ENCODE results near the gene CCL17. TPM values are rescaled to one million over a fixed set of nuclear protein-coding genes. Genes with fewer than 3 reads are reported as not detected.

The CCL17 gene
- polyA plus RNA-seq = 0.30 TPM
- long read RNA-seq, donor 1 = 0 reads
- long read RNA-seq, donor 2, partial matches to known transcripts = 21 of 54 reads
- long read RNA-seq, donor 2, other reads (novel, unspliced or antisense) = 33 of 54 reads
- long read RNA-seq, donor 3 = 0 reads
- long read RNA-seq, donor 4 = 0 reads
- long read RNA-seq, donor 5 = 0 reads
- long read RNA-seq, donor 6, partial matches to known transcripts = 0 of 1 reads
- long read RNA-seq, donor 6, other reads (novel, unspliced or antisense) = 0 of 1 reads
- long read RNA-seq, donor 7 = 0 reads
- long read RNA-seq, donor 8, partial matches to known transcripts = 0 of 1 reads
- long read RNA-seq, donor 8, other reads (novel, unspliced or antisense) = 0 of 1 reads
- long read RNA-seq, donor 9 = 0 reads
- long read RNA-seq, donor 10 = 0 reads
- long read RNA-seq, donor 11 = 0 reads

DNA sequence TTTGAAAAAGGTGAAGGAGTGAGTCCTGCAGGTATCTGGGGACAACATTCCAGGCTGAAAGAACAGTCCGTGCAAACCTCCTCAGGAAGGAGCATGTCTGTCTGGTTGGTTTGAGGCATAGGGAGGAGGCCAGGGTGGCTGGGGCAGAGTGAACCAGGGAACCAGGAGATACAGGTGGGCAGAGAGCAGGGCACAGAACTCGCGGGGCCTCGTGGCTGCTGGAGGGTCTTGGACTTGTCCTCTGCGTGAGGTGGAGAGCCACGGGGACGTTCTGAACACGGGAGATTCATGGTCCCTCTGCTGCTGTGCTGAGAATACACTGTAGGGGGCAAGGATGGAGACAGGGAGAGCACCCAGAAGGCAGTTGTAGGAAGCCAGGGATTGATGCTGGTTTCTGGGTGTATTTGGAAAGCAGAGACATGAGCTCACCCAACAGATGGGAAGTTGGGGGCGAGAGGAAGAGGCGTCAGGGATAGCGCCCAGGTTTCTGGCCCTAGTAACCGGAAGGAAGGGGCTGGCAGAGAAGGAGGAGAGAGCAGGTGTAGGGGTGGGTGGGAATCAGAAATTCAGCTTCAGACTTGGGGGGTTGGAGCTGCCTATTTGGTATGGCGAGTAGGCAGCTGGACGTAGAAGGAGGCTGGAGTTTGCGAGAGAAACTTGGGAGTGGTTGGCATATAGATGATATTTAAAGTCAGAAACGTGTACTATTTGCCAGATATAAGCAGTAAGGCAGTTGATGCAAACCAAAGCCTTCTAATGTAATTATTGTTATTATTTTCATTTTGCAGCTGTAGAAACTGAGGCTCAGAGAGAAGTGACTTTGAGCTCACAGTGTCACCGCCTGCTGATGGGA, at the start of gene CCL17:
Gene CCL17 (plus strand): TSS at position 803 of the 853 bp plus-strand sequence. CDS start 9,166 bp downstream, outside the sequence.
- no peaks in the 10 kb centered on the region for H3K27me3 ChIP-seq (ENCODE audit: control insufficient read depth, insufficient read depth, low read length)
- H3K36me3 ChIP-seq (ENCODE audit: control insufficient read depth, insufficient read depth, low read length) = no peaks in the 10 kb centered on the region
- H3K4me3 ChIP-seq (ENCODE audit: low read length) = no peak within 1 kb of the TSS
- no peaks in the 10 kb centered on the region for H3K4me1 ChIP-seq (ENCODE audit: control insufficient read depth, insufficient read depth, low read length)
- DNase-seq = no peak
- no CpG with 5 or more reads among the region's 17 CpGs for WGBS (ENCODE audit: insufficient coverage, low lambda C conversion rate)
- H3K9me3 ChIP-seq (ENCODE audit: control insufficient read depth, low read depth, low read length) = no peaks in the 10 kb centered on the region
- no peak within 1 kb of the TSS for H3K27ac ChIP-seq (ENCODE audit: low read length)

DNA sequence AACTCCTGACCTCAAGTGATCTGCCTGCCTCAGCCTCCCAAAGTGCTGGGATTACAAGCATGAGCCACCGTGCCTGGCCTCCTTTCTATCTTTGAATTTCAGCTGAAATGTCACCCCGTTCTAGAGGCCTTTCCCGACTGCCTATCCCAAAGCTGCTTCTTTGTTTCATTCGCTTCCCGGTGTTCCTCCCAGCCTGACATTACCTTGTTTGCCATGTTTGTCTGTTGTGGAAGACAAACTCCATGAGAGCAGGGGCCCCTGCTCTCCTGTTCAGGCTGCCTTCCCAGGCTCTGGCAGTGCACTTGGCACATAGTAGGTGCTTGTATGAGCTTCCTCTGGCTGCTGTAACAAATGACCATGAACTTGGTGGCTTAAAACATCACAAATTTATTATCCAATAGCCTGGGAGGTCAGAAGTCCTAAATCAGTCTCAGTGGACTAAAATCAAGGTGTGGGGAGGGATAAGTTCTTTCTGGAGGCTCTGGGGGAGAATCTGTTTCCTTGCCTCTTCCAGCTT, 48.6 kb upstream of the CCL17 start:
- no peak overlapping the region for H3K27ac ChIP-seq (ENCODE audit: low read length)
- DNase-seq = no peak
- no peaks in the 10 kb centered on the region for H3K36me3 ChIP-seq (ENCODE audit: control insufficient read depth, insufficient read depth, low read length)
- no peaks in the 10 kb centered on the region for H3K27me3 ChIP-seq (ENCODE audit: control insufficient read depth, insufficient read depth, low read length)
- no peaks in the 10 kb centered on the region for H3K4me1 ChIP-seq (ENCODE audit: control insufficient read depth, insufficient read depth, low read length)
- H3K9me3 ChIP-seq (ENCODE audit: control insufficient read depth, low read depth, low read length) = no peaks in the 10 kb centered on the region
- H3K4me3 ChIP-seq (ENCODE audit: low read length) = no peak overlapping the region
- WGBS (ENCODE audit: insufficient coverage, low lambda C conversion rate) = 80% methylated on average over 1 of the region's 5 CpGs

DNA sequence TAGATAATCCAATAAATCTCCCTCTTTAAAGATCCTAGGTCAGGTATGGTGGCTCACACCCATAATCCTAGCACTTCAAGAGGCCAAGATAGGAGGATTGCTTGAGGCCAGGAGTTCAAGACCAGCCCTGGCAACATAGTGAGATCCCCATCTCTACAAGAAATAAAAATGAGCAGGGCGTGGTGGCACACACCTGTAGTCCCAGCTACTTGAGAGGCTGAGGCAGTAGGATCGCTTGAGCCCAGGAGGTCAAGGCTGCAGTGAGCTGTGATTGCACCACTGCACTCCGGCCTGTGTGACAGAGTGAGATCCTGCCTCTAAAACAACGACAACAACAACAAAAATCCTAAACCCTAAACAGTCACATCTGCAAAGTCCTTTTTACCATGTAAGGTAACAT, 48.0 kb upstream of the CCL17 start:
- Histone ChIP-seq H3K4me3 (ENCODE audit: low read length) (no peak overlapping the region), H3K36me3 (ENCODE audit: control insufficient read depth, insufficient read depth, low read length) (no peaks in the 10 kb centered on the region), H3K27me3 (ENCODE audit: control insufficient read depth, insufficient read depth, low read length) (no peaks in the 10 kb centered on the region), H3K27ac (ENCODE audit: low read length) (no peak overlapping the region), H3K4me1 (ENCODE audit: control insufficient read depth, insufficient read depth, low read length) (no peaks in the 10 kb centered on the region), H3K9me3 (ENCODE audit: control insufficient read depth, low read depth, low read length) (no peaks in the 10 kb centered on the region)
- WGBS (ENCODE audit: insufficient coverage, low lambda C conversion rate) = no CpG with 5 or more reads among the region's 4 CpGs
- DNase-seq = no peak

DNA sequence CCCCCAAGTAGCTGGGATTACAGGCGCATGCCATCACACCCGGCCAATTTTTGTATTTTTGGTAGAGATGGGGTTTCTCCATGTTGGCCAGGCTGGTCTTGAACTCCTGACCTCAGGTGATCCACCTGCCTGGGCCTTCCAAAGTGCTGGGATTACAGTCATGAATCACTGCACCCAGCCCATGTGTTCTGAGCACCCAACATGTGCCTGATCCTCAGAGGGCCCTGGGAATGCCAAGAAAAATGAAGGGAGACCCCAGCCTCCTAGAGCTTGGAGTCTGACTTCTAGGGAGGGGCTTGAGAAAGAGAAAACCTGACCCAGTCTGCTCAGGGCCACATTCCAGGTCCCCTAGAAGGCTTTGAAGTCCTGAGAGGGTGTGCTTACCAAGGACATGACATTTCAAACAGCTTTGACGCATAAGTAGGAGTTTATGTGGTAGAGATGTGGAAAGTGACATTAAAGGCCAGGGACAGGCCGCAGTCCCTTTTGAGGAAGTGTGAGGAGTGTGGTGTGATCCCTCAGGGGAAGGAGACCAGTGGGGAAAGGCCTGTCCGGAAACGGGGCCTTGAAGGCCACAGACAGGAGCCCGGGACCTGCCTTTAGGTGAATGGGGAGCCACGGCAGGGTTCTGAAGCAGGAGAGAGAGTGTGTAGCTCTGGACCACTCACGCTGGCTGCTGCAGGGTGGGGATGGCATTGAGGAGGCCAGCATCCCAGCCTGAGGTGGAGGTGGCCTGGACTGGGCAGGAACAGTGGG, 47.1 kb upstream of the CCL17 start:
- DNase-seq = no peak
- no peak overlapping the region for H3K27ac ChIP-seq (ENCODE audit: low read length)
- H3K9me3 ChIP-seq (ENCODE audit: control insufficient read depth, low read depth, low read length) = no peaks in the 10 kb centered on the region

DNA sequence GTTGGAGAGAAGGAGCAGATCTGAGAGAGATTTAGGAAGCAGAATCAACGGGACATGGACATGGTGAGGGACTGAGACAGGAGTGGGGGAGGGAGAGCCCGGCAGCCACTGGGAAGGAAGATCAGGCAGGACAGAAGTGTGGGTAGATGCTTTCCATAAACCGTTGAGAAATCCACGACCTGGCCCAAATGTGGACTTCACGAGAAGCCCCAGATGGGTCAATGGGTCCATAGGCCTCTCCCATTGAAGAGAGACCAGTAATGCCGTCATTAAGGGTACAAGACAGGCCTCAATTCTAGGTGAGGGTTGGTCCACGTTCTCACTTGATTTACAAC, 46.5 kb upstream of the CCL17 start:
- H3K27ac ChIP-seq (ENCODE audit: low read length) = no peak overlapping the region
- H3K9me3 ChIP-seq (ENCODE audit: control insufficient read depth, low read depth, low read length) = no peaks in the 10 kb centered on the region
- WGBS (ENCODE audit: insufficient coverage, low lambda C conversion rate) = no CpG with 5 or more reads among the region's 7 CpGs
- no peak for DNase-seq
- no peaks in the 10 kb centered on the region for H3K36me3 ChIP-seq (ENCODE audit: control insufficient read depth, insufficient read depth, low read length)
- H3K4me3 ChIP-seq (ENCODE audit: low read length) = no peak overlapping the region
- no peaks in the 10 kb centered on the region for H3K4me1 ChIP-seq (ENCODE audit: control insufficient read depth, insufficient read depth, low read length)
- H3K27me3 ChIP-seq (ENCODE audit: control insufficient read depth, insufficient read depth, low read length) = no peaks in the 10 kb centered on the region

More for the DNA sequence above, 47.1 kb upstream of the CCL17 start:
- H3K4me3 ChIP-seq (ENCODE audit: low read length) = no peak overlapping the region
- no peaks in the 10 kb centered on the region for H3K4me1 ChIP-seq (ENCODE audit: control insufficient read depth, insufficient read depth, low read length)
- no CpG with 5 or more reads among the region's 9 CpGs for WGBS (ENCODE audit: insufficient coverage, low lambda C conversion rate)
- no peaks in the 10 kb centered on the region for H3K36me3 ChIP-seq (ENCODE audit: control insufficient read depth, insufficient read depth, low read length)
- no peaks in the 10 kb centered on the region for H3K27me3 ChIP-seq (ENCODE audit: control insufficient read depth, insufficient read depth, low read length)

DNA sequence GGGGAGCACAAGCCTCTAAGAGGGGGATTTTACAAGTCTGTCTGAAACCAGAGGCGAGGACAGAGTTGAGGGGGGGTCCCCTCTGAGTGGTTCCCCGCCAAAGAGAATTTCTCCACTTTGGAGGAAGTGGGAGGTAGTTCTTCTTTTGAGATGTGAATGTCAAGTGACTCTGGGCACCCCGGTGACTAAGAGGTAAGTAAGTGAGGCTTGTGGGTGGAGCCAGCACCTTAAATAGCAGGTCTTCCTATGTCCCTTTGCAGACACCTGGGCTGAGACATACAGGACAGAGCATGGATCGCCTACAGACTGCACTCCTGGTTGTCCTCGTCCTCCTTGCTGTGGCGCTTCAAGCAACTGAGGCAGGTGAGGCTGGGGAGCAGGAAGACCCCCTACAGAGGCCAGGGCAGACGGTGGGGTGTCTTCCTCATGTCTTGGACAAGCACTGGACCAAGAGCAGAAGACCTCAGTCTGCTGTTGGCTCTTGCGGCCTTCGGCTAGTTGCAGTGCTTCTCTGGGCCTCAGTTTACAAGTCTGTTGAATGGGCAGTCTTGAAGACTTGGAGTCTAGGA, 46.0 kb upstream of the CCL17 start, which contains the start of gene CCL22:
Gene CCL22 (plus strand): TSS at position 257 of the 569 bp plus-strand sequence. CDS start 34 bp downstream, at position 291.
- Histone ChIP-seq H3K36me3 (ENCODE audit: control insufficient read depth, insufficient read depth, low read length) (no peaks in the 10 kb centered on the region), H3K27ac (ENCODE audit: low read length) (no peak within 1 kb of the TSS), H3K27me3 (ENCODE audit: control insufficient read depth, insufficient read depth, low read length) (no peaks in the 10 kb centered on the region), H3K4me3 (ENCODE audit: low read length) (no peak within 1 kb of the TSS), H3K4me1 (ENCODE audit: control insufficient read depth, insufficient read depth, low read length) (no peaks in the 10 kb centered on the region), H3K9me3 (ENCODE audit: control insufficient read depth, low read depth, low read length) (no peaks in the 10 kb centered on the region)
- no CpG with 5 or more reads among the region's 9 CpGs for WGBS (ENCODE audit: insufficient coverage, low lambda C conversion rate)
- DNase-seq = no peak

DNA sequence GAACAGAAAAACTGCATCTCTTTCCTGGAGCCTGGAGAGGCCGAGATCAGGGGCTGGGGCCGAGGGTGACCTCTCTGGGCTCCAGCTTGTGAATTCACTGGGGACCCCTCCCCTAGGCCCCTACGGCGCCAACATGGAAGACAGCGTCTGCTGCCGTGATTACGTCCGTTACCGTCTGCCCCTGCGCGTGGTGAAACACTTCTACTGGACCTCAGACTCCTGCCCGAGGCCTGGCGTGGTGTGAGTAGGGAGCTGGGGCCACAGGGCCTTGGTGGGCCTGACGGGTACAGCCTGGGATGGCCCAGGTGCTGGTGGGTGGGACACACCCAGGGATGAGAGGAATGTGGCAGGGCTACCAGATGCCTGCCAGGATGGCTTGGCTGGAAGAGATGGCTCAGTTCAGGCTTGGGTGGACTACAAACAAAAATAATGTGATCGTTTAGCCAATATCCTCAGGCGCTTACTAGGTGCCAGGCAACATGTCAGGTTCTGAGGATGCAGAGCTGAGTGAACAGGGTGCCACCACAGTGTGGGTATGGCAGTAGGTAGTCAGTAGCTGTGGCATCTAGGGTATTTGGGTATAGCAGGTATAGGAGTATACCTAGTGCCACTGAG, 44.1 kb upstream of the CCL17 start:
- Histone ChIP-seq H3K9me3 (ENCODE audit: control insufficient read depth, low read depth, low read length) (no peaks in the 10 kb centered on the region), H3K27ac (ENCODE audit: low read length) (no peak overlapping the region), H3K36me3 (ENCODE audit: control insufficient read depth, insufficient read depth, low read length) (no peaks in the 10 kb centered on the region), H3K4me1 (ENCODE audit: control insufficient read depth, insufficient read depth, low read length) (no peaks in the 10 kb centered on the region), H3K27me3 (ENCODE audit: control insufficient read depth, insufficient read depth, low read length) (no peaks in the 10 kb centered on the region), H3K4me3 (ENCODE audit: low read length) (no peak overlapping the region)
- WGBS (ENCODE audit: insufficient coverage, low lambda C conversion rate) = no CpG with 5 or more reads among the region's 16 CpGs
- no peak for DNase-seq

DNA sequence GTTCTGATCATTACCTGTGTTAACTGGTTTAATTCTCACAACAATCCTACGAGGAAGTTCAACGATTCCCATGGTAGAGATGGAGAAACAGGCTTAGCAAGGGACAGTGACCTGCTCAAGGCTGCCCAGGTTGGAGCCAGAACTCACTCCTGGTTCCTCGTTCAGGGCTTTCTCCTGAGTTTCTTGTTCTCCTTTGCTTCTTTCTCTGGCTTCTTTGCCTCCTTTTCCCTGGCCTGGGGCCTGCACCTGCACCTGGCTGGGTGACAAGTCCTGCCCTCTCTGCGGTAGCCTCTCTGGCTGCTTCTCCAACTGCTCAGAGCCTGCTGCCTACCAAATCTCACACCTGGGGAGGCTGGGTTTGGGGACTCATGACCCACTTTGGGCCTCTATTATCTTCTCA, 43.2 kb upstream of the CCL17 start:
- H3K4me3 ChIP-seq (ENCODE audit: low read length) = no peak overlapping the region
- H3K27me3 ChIP-seq (ENCODE audit: control insufficient read depth, insufficient read depth, low read length) = no peaks in the 10 kb centered on the region
- H3K36me3 ChIP-seq (ENCODE audit: control insufficient read depth, insufficient read depth, low read length) = no peaks in the 10 kb centered on the region
- H3K4me1 ChIP-seq (ENCODE audit: control insufficient read depth, insufficient read depth, low read length) = no peaks in the 10 kb centered on the region
- no peak for DNase-seq
- H3K9me3 ChIP-seq (ENCODE audit: control insufficient read depth, low read depth, low read length) = no peaks in the 10 kb centered on the region
- WGBS (ENCODE audit: insufficient coverage, low lambda C conversion rate) = no CpG with 5 or more reads among the region's 4 CpGs
- H3K27ac ChIP-seq (ENCODE audit: low read length) = no peak overlapping the region

DNA sequence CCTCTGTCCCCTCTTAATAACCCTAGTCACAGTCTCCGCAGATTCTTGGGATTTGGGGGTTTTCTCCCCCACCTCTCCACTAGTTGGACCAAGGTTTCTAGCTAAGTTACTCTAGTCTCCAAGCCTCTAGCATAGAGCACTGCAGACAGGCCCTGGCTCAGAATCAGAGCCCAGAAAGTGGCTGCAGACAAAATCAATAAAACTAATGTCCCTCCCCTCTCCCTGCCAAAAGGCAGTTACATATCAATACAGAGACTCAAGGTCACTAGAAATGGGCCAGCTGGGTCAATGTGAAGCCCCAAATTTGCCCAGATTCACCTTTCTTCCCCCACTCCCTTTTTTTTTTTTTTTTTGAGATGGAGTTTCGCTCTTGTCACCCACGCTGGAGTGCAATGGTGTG, 40.4 kb upstream of the CCL17 start:
- WGBS (ENCODE audit: insufficient coverage, low lambda C conversion rate) = no CpG with 5 or more reads among the region's 3 CpGs
- no peak overlapping the region for H3K27ac ChIP-seq (ENCODE audit: low read length)
- H3K4me1 ChIP-seq (ENCODE audit: control insufficient read depth, insufficient read depth, low read length) = no peaks in the 10 kb centered on the region
- no peak overlapping the region for H3K4me3 ChIP-seq (ENCODE audit: low read length)
- no peaks in the 10 kb centered on the region for H3K36me3 ChIP-seq (ENCODE audit: control insufficient read depth, insufficient read depth, low read length)
- no peaks in the 10 kb centered on the region for H3K27me3 ChIP-seq (ENCODE audit: control insufficient read depth, insufficient read depth, low read length)
- DNase-seq = no peak
- no peaks in the 10 kb centered on the region for H3K9me3 ChIP-seq (ENCODE audit: control insufficient read depth, low read depth, low read length)
